IPS-20b (cell line): ENCODE data around the gene KLF17.
"Not testable (repeated sequence)": the region's sequence is repeated elsewhere in the genome, so short reads cannot be mapped to it uniquely, and the experiment has no call there.

Experiments used
- H3K27ac ChIP-seq: one replicate; pipeline ENCODE4 v1.5.1; 2013; ENCODE audit warnings: low read length
- H3K27me3 ChIP-seq: 2 replicates; pipeline ENCODE4 v1.6.1; 2013; ENCODE audit warnings: mild to moderate bottlenecking, low read length, inconsistent platforms; ENCODE audit not compliant: insufficient read depth
- H3K36me3 ChIP-seq: 2 replicates; pipeline ENCODE4 v1.6.1; 2013; ENCODE audit warnings: low read depth, mild to moderate bottlenecking, inconsistent platforms, low read length, moderate library complexity; ENCODE audit not compliant: insufficient read depth
- H3K4me1 ChIP-seq: 2 replicates; pipeline ENCODE4 v1.6.1; 2013; ENCODE audit warnings: mild to moderate bottlenecking, control low read depth, inconsistent platforms, low read length, moderate library complexity; ENCODE audit not compliant: insufficient read depth
- H3K4me3 ChIP-seq: 2 replicates; pipeline ENCODE4 v1.5.1; 2013; ENCODE audit warnings: mild to moderate bottlenecking, low read length, inconsistent platforms
- H3K9ac ChIP-seq: 2 replicates; pipeline ENCODE4 v1.6.1; 2013; ENCODE audit warnings: low read depth, mild to moderate bottlenecking, inconsistent platforms, low read length, moderate library complexity
- H3K9me3 ChIP-seq: 2 replicates; pipeline ENCODE4 v1.6.1; 2013; ENCODE audit warnings: mild to moderate bottlenecking, low read depth, low read length, inconsistent platforms; ENCODE audit not compliant: insufficient read depth

KLF17 gene

DNA sequence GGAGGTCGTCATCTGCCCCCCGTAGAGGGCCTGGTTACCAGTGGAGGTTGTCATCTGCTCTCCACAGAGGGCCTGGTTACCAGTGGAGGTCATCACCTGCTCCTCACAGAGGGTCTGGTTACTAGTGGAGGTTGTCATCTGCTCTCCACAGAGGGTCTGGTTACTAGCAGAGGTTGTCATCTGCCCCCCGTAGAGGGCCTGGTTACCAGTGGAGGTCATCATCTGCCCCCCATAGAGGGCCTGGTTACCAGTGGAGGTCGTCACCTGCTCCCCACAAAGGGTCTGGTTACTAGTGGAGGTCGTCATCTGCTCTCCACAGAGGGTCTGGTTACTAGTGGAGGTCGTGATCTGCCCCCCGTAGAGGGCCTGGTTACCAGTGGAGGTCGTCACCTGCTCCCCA, 20.9 kb downstream of the KLF17 start:
- H3K27me3 ChIP-seq, H3K4me1 ChIP-seq, H3K27ac ChIP-seq, H3K9me3 ChIP-seq, H3K9ac ChIP-seq, H3K36me3 ChIP-seq, H3K4me3 ChIP-seq: not testable (repeated sequence)

- H3K4me1 ChIP-seq = no peaks in the 10 kb centered on the region
- H3K9ac ChIP-seq = no peak within 1 kb of the TSS
- no peak within 1 kb of the TSS for H3K27ac ChIP-seq
- H3K4me3 ChIP-seq = no peak within 1 kb of the TSS
- H3K36me3 ChIP-seq = no peaks in the 10 kb centered on the region
- H3K27me3 ChIP-seq = no peaks in the 10 kb centered on the region; the same call in 1 of the 2 replicates
- peaks cover 10% of the 10 kb centered on the region; the same call in 1 of the 2 replicates for H3K9me3 ChIP-seq
Measured at GRCh38 chr1:44141531-44141930, 22.9 kb downstream of the KLF17 start, which contains the start of gene KLF18. TSS of gene KLF18 (minus strand) at chr1:44141631. CDS start at chr1:44141631, 0 bp downstream.

GRCh38 chr1:44144962-44145756, 26.5 kb downstream of the KLF17 start:
- Histone ChIP-seq H3K4me3 (no peak overlapping the region), H3K27me3 (no peaks in the 10 kb centered on the region), H3K9me3 (peaks cover 10% of the 10 kb centered on the region; the same call in 1 of the 2 replicates), H3K4me1 (no peaks in the 10 kb centered on the region), H3K27ac (no peak overlapping the region), H3K36me3 (no peaks in the 10 kb centered on the region), H3K9ac (no peak overlapping the region)

GRCh38 chr1:44146536-44147361, 28.1 kb downstream of the KLF17 start:
- H3K9ac ChIP-seq = no peak overlapping the region
- no peaks in the 10 kb centered on the region for H3K27me3 ChIP-seq
- H3K4me1 ChIP-seq = peaks cover 6% of the 10 kb centered on the region; the same call in 1 of the 2 replicates
- no peak overlapping the region for H3K27ac ChIP-seq
- no peaks in the 10 kb centered on the region for H3K36me3 ChIP-seq
- H3K4me3 ChIP-seq = no peak overlapping the region
- H3K9me3 ChIP-seq = peaks cover 10% of the 10 kb centered on the region; the same call in 1 of the 2 replicates

DNA sequence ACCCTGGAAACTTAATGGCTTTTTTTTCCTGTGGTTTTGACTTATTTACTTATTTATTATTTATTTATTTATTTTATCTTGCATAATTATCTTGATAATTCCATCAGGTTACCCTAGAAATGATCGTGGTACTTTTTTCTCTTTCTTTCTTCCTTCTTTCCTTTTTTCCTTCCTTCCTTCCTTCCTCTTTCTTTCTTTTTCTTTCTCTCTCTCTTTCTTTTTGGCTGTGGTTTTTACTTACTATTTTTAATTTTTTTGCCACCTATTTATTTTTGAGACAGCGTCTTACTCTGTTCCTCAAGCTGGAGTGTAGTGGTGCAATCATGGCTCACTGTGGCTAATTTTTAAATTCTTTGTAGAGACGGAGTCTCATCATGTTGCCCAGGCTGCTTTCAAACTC, 29.0 kb downstream of the KLF17 start:
- no peaks in the 10 kb centered on the region for H3K27me3 ChIP-seq
- H3K4me1 ChIP-seq = peaks cover 6% of the 10 kb centered on the region; the same call in 1 of the 2 replicates
- H3K36me3 ChIP-seq = no peaks in the 10 kb centered on the region
- peaks cover 10% of the 10 kb centered on the region; the same call in 1 of the 2 replicates for H3K9me3 ChIP-seq
- no peak overlapping the region for H3K4me3 ChIP-seq
- H3K27ac ChIP-seq = no peak overlapping the region
- no peak overlapping the region for H3K9ac ChIP-seq

DNA sequence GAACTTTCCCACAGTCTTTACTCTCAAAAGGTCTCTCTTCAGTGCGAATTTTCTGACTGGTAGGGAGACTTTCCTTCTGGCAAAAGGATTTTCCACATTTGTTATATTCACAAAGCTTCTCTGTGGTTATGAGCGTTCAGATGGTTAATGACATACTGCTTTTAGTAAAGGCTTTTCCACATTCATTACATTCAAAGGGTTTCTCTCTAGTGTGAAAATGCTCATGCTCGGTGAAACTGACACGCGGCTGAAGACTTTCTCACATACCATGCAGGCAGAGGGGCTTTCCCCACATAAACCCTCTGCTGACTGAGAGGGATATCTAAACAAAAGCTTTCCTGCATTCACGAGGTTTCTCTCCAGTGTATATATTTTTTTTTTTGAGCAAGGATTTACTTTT, 32.7 kb downstream of the KLF17 start:
- no peaks in the 10 kb centered on the region for H3K27me3 ChIP-seq
- no peaks in the 10 kb centered on the region for H3K36me3 ChIP-seq
- H3K9me3 ChIP-seq = no peaks in the 10 kb centered on the region
- H3K4me3 ChIP-seq = no peak overlapping the region
- H3K27ac ChIP-seq = no peak overlapping the region
- H3K4me1 ChIP-seq = peaks cover 12% of the 10 kb centered on the region; the same call in 1 of the 2 replicates
- H3K9ac ChIP-seq = no peak overlapping the region

GRCh38 chr1:44151808-44152207, 33.2 kb downstream of the KLF17 start:
- no peaks in the 10 kb centered on the region for H3K9me3 ChIP-seq
- H3K4me3 ChIP-seq = no peak overlapping the region
- no peaks in the 10 kb centered on the region for H3K36me3 ChIP-seq
- H3K27ac ChIP-seq = no peak overlapping the region
- no peak overlapping the region for H3K9ac ChIP-seq
- no peaks in the 10 kb centered on the region for H3K27me3 ChIP-seq
- H3K4me1 ChIP-seq = peaks cover 12% of the 10 kb centered on the region; the same call in 1 of the 2 replicates

- Histone ChIP-seq H3K9me3 (no peaks in the 10 kb centered on the region), H3K36me3 (no peaks in the 10 kb centered on the region), H3K4me3 (no peak overlapping the region), H3K9ac (no peak overlapping the region), H3K27me3 (no peaks in the 10 kb centered on the region), H3K4me1 (peaks cover 12% of the 10 kb centered on the region; the same call in 1 of the 2 replicates), H3K27ac (no peak overlapping the region)
Measured at GRCh38 chr1:44152692-44153091, 34.1 kb downstream of the KLF17 start.

- H3K4me1 ChIP-seq = peaks cover 12% of the 10 kb centered on the region; the same call in 1 of the 2 replicates
- no peak overlapping the region for H3K4me3 ChIP-seq
- H3K27me3 ChIP-seq = no peaks in the 10 kb centered on the region
- H3K9me3 ChIP-seq = no peaks in the 10 kb centered on the region
- H3K36me3 ChIP-seq = no peaks in the 10 kb centered on the region
- H3K27ac ChIP-seq = no peak overlapping the region
- H3K9ac ChIP-seq = no peak overlapping the region
Measured at GRCh38 chr1:44154049-44154448, 35.4 kb downstream of the KLF17 start.

GRCh38 chr1:44157903-44158302, 39.3 kb downstream of the KLF17 start:
- H3K9me3 ChIP-seq = no peaks in the 10 kb centered on the region
- H3K4me3 ChIP-seq = no peak overlapping the region
- no peak overlapping the region for H3K27ac ChIP-seq
- H3K4me1 ChIP-seq = peaks cover 6% of the 10 kb centered on the region; the same call in 1 of the 2 replicates
- no peak overlapping the region for H3K9ac ChIP-seq
- H3K36me3 ChIP-seq = no peaks in the 10 kb centered on the region
- H3K27me3 ChIP-seq = no peaks in the 10 kb centered on the region

- Histone ChIP-seq H3K4me1 (peaks cover 6% of the 10 kb centered on the region; the same call in 1 of the 2 replicates), H3K27ac (no peak overlapping the region), H3K4me3 (no peak overlapping the region), H3K36me3 (no peaks in the 10 kb centered on the region), H3K9me3 (no peaks in the 10 kb centered on the region), H3K27me3 (no peaks in the 10 kb centered on the region), H3K9ac (no peak overlapping the region)
Measured at GRCh38 chr1:44158871-44159270, 40.2 kb downstream of the KLF17 start.
